SK-N-SH treated with all-trans-retinoic acid at 6 μM for 48 hours (cell line): ENCODE measurements around the gene NOTUM.
A peak's percentile ranks its signal among the peaks of the same experiment; 100 is the strongest.

Source experiments
- ATAC-seq: fragments of 200-7000 bp; cut with Tn5 transposase; 3 replicates; pipeline ENCODE4 v1.9.1; 2020; ENCODE audit warnings: mild to moderate bottlenecking, moderate library complexity
- ARNTL ChIP-seq: fragments of 450-650 bp; formaldehyde crosslinking; IDR thresholded peaks from 2 replicates; pipeline ENCODE4 v1.5.0; 2020; ENCODE audit warnings: low read depth, mild to moderate bottlenecking, moderate library complexity, borderline replicate concordance
- BACH2 ChIP-seq: fragments of 250-450 bp; sonication (Bioruptor Pico); IDR thresholded peaks from 2 replicates; pipeline ENCODE4 v1.9.0; 2021; ENCODE audit warnings: mild to moderate bottlenecking, borderline replicate concordance
- CREB5 ChIP-seq: fragments of 250-450 bp; sonication (Bioruptor Pico); IDR thresholded peaks from 2 replicates; pipeline ENCODE4 v1.5.1; 2020; ENCODE audit warnings: low read depth, mild to moderate bottlenecking, moderate library complexity
- CSDC2 ChIP-seq: fragments of 250-450 bp; sonication (Bioruptor Pico); IDR thresholded peaks from 2 replicates; pipeline ENCODE4 v1.5.0; 2020; ENCODE audit warnings: mild to moderate bottlenecking, moderate library complexity
- CSRNP3 ChIP-seq: fragments of 250-450 bp; sonication (Bioruptor Pico); IDR thresholded peaks from 2 replicates; pipeline ENCODE4 v1.5.1; 2021; ENCODE audit warnings: mild to moderate bottlenecking, moderate library complexity
- ESRRG ChIP-seq: fragments of 250-450 bp; sonication (Bioruptor Pico); IDR thresholded peaks from 2 replicates; pipeline ENCODE4 v1.6.1; 2021; ENCODE audit warnings: mild to moderate bottlenecking
- GLIS3 ChIP-seq: fragments of 250-450 bp; sonication (Bioruptor Pico); IDR thresholded peaks from 2 replicates; pipeline ENCODE4 v1.5.0; 2020; ENCODE audit warnings: mild to moderate bottlenecking, moderate library complexity
- ISL1 ChIP-seq: fragments of 250-450 bp; sonication (Bioruptor Pico); IDR thresholded peaks from 2 replicates; pipeline ENCODE4 v2.1.2; 2022; ENCODE audit warnings: mild to moderate bottlenecking, moderate library complexity
- OSR1 ChIP-seq: fragments of 250-450 bp; sonication (Bioruptor Pico); IDR thresholded peaks from 2 replicates; pipeline ENCODE4 v1.8.0; 2022; ENCODE audit warnings: moderate library complexity, mild to moderate bottlenecking, inconsistent platforms
- PATZ1 ChIP-seq: fragments of 250-450 bp; sonication (Bioruptor Pico); IDR thresholded peaks from 2 replicates; pipeline ENCODE4 v1.8.0; 2020; ENCODE audit warnings: mild to moderate bottlenecking, moderate library complexity, borderline replicate concordance
- POU6F1 ChIP-seq: fragments of 250-450 bp; sonication (Bioruptor Pico); IDR thresholded peaks from 2 replicates; pipeline ENCODE4 v1.8.0; 2021; ENCODE audit warnings: low read depth, mild to moderate bottlenecking, moderate library complexity, borderline replicate concordance
- PPARA ChIP-seq: fragments of 250-450 bp; sonication (Bioruptor Pico); IDR thresholded peaks from 2 replicates; pipeline ENCODE4 v1.5.0; 2020; ENCODE audit warnings: mild to moderate bottlenecking, borderline replicate concordance
- RARB ChIP-seq: fragments of 250-450 bp; sonication (Bioruptor Pico); IDR thresholded peaks from 2 replicates; pipeline ENCODE4 v1.8.0; 2021; ENCODE audit warnings: mild to moderate bottlenecking, moderate library complexity
- SNAI2 ChIP-seq: fragments of 250-450 bp; sonication (Bioruptor Pico); IDR thresholded peaks from 2 replicates; pipeline ENCODE4 v1.5.0; 2020; ENCODE audit warnings: mild to moderate bottlenecking, moderate library complexity
- TCF4 ChIP-seq: fragments of 250-450 bp; sonication (Bioruptor Pico); IDR thresholded peaks from 2 replicates; pipeline ENCODE4 v1.8.0; 2021; ENCODE audit warnings: mild to moderate bottlenecking, moderate library complexity, borderline replicate concordance
- TOX ChIP-seq: fragments of 250-450 bp; sonication (Bioruptor Pico); IDR thresholded peaks from 2 replicates; pipeline ENCODE4 v1.8.0; 2021; ENCODE audit warnings: mild to moderate bottlenecking, moderate library complexity, borderline replicate concordance
- TSHZ2 ChIP-seq: fragments of 250-450 bp; sonication (Bioruptor Pico); IDR thresholded peaks from 2 replicates; pipeline ENCODE4 v1.5.0; 2020; ENCODE audit warnings: mild to moderate bottlenecking, moderate library complexity
- ZC3H10 ChIP-seq: fragments of 250-450 bp; sonication (Bioruptor Pico); IDR thresholded peaks from 2 replicates; pipeline ENCODE4 v1.5.1; 2021; ENCODE audit warnings: mild to moderate bottlenecking, moderate library complexity
- ZFP3 ChIP-seq: fragments of 250-450 bp; sonication (Bioruptor Pico); IDR thresholded peaks from 2 replicates; pipeline ENCODE4 v1.5.0; 2020; ENCODE audit warnings: mild to moderate bottlenecking, moderate library complexity
- ZFP30 ChIP-seq: fragments of 450-650 bp; formaldehyde crosslinking; IDR thresholded peaks from 2 replicates; pipeline ENCODE4 v1.5.0; 2022; ENCODE audit warnings: mild to moderate bottlenecking, moderate library complexity
- ZNF565 ChIP-seq: fragments of 450-650 bp; formaldehyde crosslinking; conservative IDR thresholded peaks from 2 replicates; pipeline ENCODE4 v1.5.0; 2020; ENCODE audit warnings: low read depth, mild to moderate bottlenecking, moderate library complexity
- ZNF70 ChIP-seq: fragments of 450-650 bp; formaldehyde crosslinking; IDR thresholded peaks from 2 replicates; pipeline ENCODE4 v1.5.0; 2020; ENCODE audit warnings: mild to moderate bottlenecking, moderate library complexity
- ZNF8 ChIP-seq: fragments of 450-650 bp; formaldehyde crosslinking; IDR thresholded peaks from 2 replicates; pipeline ENCODE4 v1.5.0; 2020; ENCODE audit warnings: mild to moderate bottlenecking, moderate library complexity

Gene NOTUM

GRCh38 chr17:81977211-81977808 lies 16.3 kb upstream of the NOTUM start, which contains the start of gene ASPSCR1:
ASPSCR1 (plus strand) TSS chr17:81977629; CDS start chr17:81977647, 18 bp downstream.
- TF ChIP-seq ESRRG (CRISPR knock-in tag): no peak
- TF ChIP-seq ZFP3 (CRISPR knock-in tag): no peak
- TF ChIP-seq CREB5 (CRISPR knock-in tag): no peak
- TF ChIP-seq ZNF70 (CRISPR knock-in tag): peak; percentile 50; the same call in 1 of the 2 replicates
- no peak for TF ChIP-seq ZNF565 (CRISPR knock-in tag)
- no peak for TF ChIP-seq PATZ1 (CRISPR knock-in tag)
- TF ChIP-seq TSHZ2 (CRISPR knock-in tag): no peak
- TF ChIP-seq RARB (CRISPR knock-in tag): no peak
- TF ChIP-seq CSRNP3 (CRISPR knock-in tag): no peak
- no peak for TF ChIP-seq PPARA (CRISPR knock-in tag)
- no peak for TF ChIP-seq TCF4 (CRISPR knock-in tag)
- TF ChIP-seq BACH2 (CRISPR knock-in tag): 0 out of 2 replicates have a peak, but pooled peaks have one; percentile 51
- no peak for TF ChIP-seq ISL1 (CRISPR knock-in tag)
- TF ChIP-seq GLIS3 (CRISPR knock-in tag): no peak
- no peak for TF ChIP-seq CSDC2 (CRISPR knock-in tag)
- TF ChIP-seq TOX (CRISPR knock-in tag): no peak
- peak; percentile 45; the same call in 1 of the 2 replicates for TF ChIP-seq ZC3H10 (CRISPR knock-in tag)
- TF ChIP-seq ZNF8 (CRISPR knock-in tag): no peak
- TF ChIP-seq POU6F1 (CRISPR knock-in tag): no peak
- TF ChIP-seq SNAI2 (CRISPR knock-in tag): no peak
- TF ChIP-seq OSR1: no peak
- TF ChIP-seq ZFP30 (CRISPR knock-in tag): no peak
- no peak for TF ChIP-seq ARNTL
- ATAC-seq: peak; percentile 89

GRCh38 chr17:81976332-81977210 lies 15.6 kb upstream of the NOTUM start:
- ATAC-seq: peak; percentile 40
- TF ChIP-seq SNAI2 (CRISPR knock-in tag) (no peak), ISL1 (CRISPR knock-in tag) (no peak), POU6F1 (CRISPR knock-in tag) (no peak), ZC3H10 (CRISPR knock-in tag) (no peak), CSDC2 (CRISPR knock-in tag) (no peak), OSR1 (no peak), ZFP30 (CRISPR knock-in tag) (no peak), TSHZ2 (CRISPR knock-in tag) (no peak), ZNF565 (CRISPR knock-in tag) (no peak), ZFP3 (CRISPR knock-in tag) (no peak), TOX (CRISPR knock-in tag) (no peak), RARB (CRISPR knock-in tag) (no peak), TCF4 (CRISPR knock-in tag) (no peak), ZNF70 (CRISPR knock-in tag) (no peak), GLIS3 (CRISPR knock-in tag) (no peak)
